Gastroesophageal sphincter (tissue), 4 donors: ENCODE measurements around the gene RIPOR3. TPM values are rescaled to one million over a fixed set of nuclear protein-coding genes. Genes with fewer than 3 reads are reported as not detected.
A peak's percentile ranks its signal among the peaks of the same experiment; 100 is the strongest.
"Not testable (repeated sequence)": the region's sequence is repeated elsewhere in the genome, so short reads cannot be mapped to it uniquely, and the experiment has no call there.

ENCODE experiments used
- ATAC-seq: fragments of 150-250 bp; one replicate; pipeline ENCODE4 v1.9.1; 2016; ENCODE audit warnings: mild to moderate bottlenecking, moderate library complexity
- H3K27ac ChIP-seq, 4 donors: fragments of 200-600 bp; sonication (generic) in 3 of 4; 1 replicate in 3 of 4; 2 replicates in 1 of 4; pipeline ENCODE4 v1.5.1; 2016 to 2019
- H3K27me3 ChIP-seq: fragments of 200-600 bp; sonication (generic); one replicate; pipeline ENCODE4 v1.5.1; 2019
- H3K36me3 ChIP-seq, 2 donors: fragments of 200-600 bp; sonication (generic); one replicate each; pipeline ENCODE4 v1.5.1; 2019; ENCODE audit warnings: control low read depth in 1 of 2
- H3K4me1 ChIP-seq, 3 donors: fragments of 200-600 bp; sonication (generic); 1 replicate in 2 of 3; 2 replicates in 1 of 3; pipeline ENCODE4 v1.5.1; 2016 to 2019; ENCODE audit warnings: control low read depth in 2 of 3
- H3K4me3 ChIP-seq, 2 donors: fragments of 200-600 bp; sonication (generic); one replicate each; pipeline ENCODE4 v1.5.1; 2019; ENCODE audit warnings: mild to moderate bottlenecking in 1 of 2, moderate library complexity in 1 of 2
- H3K9me3 ChIP-seq, 3 donors: fragments of 200-600 bp; sonication (generic); one replicate each; pipeline ENCODE4 v1.5.1; 2017 to 2019; ENCODE audit warnings: control low read depth in 2 of 3
- CTCF ChIP-seq, 4 experiments: fragments of 200-600 bp in 2 of 4; fragments of 450-650 bp in 2 of 4; sonication (generic) in 1 of 4; IDR thresholded peaks; one replicate each; pipeline ENCODE4 v1.5.1; 2017 to 2019; ENCODE audit warnings: antibody characterized with exemption in 4 of 4, mild to moderate bottlenecking in 2 of 4, moderate library complexity in 2 of 4
- EP300 ChIP-seq: sonication (generic); formaldehyde crosslinking; IDR thresholded peaks from one replicate; pipeline ENCODE4 v1.6.1; 2017; ENCODE audit warnings: antibody characterized with exemption, mild to moderate bottlenecking
- POLR2A ChIP-seq, 2 donors: fragments of 450-650 bp; IDR thresholded peaks; one replicate each; pipeline ENCODE4 v1.6.1; 2017; ENCODE audit warnings: antibody characterized with exemption in 2 of 2, mild to moderate bottlenecking in 2 of 2, moderate library complexity in 1 of 2
- POLR2AphosphoS5 ChIP-seq: sonication (generic); formaldehyde crosslinking; IDR thresholded peaks from one replicate; pipeline ENCODE4 v1.6.1; 2017; ENCODE audit warnings: antibody characterized with exemption
- WGBS, 2 donors: methylation state at CpG; one replicate each; pipeline ENCODE4 v1.1.5; 2018; ENCODE audit warnings: low coverage in 1 of 2; 5-methylcytosine and 5-hydroxymethylcytosine counted together
- total RNA-seq, 4 donors: library from RNA; depleted of rRNA; stranded (reverse); fragments of >200 nt; gene quantifications; one replicate each; pipeline ENCODE4 v1.1.0, GENCODE V29; 2016

Gene RIPOR3
- total RNA-seq, 4 donors from 2014 or later = 8.2 to 24.1 (median 12.9) TPM

GRCh38 chr20:50671626-50672025 lies 19.7 kb downstream of the RIPOR3 start:
- no peaks in the 10 kb centered on the region for H3K9me3 ChIP-seq
- TF ChIP-seq POLR2A (IDR thresholded peaks at IDR 0.05) (no peak), EP300 (no peak), CTCF (IDR thresholded peaks at IDR 0.05) (no peak), POLR2AphosphoS5 (no peak)
- H3K4me3 ChIP-seq = no peak overlapping the region
- no peaks in the 10 kb centered on the region for H3K27me3 ChIP-seq
- 92 to 100% methylated on average over 2 to 3 of the region's 3 CpGs for WGBS, 2 donors
- no peak for ATAC-seq
- peaks cover 0 to 9% (median 0%) of the 10 kb centered on the region in 3 donors for H3K4me1 ChIP-seq
- H3K27ac ChIP-seq = no peak overlapping the region
- H3K36me3 ChIP-seq = no peaks in the 10 kb centered on the region

- 56 to 61% methylated on average over 3 of the region's 3 CpGs for WGBS, 2 donors
Measured at GRCh38 chr20:50671010-50671409, 20.3 kb downstream of the RIPOR3 start.

GRCh38 chr20:50670126-50670862 lies 21.0 kb downstream of the RIPOR3 start:
- Histone ChIP-seq H3K4me3 (no peak overlapping the region), H3K27ac (no peak overlapping the region), H3K9me3 (no peaks in the 10 kb centered on the region), H3K27me3 (no peaks in the 10 kb centered on the region), H3K4me1 (peaks cover 0 to 9% (median 0%) of the 10 kb centered on the region in 3 donors), H3K36me3 (no peaks in the 10 kb centered on the region)
- TF ChIP-seq POLR2A (IDR thresholded peaks at IDR 0.05) (no peak), CTCF (IDR thresholded peaks at IDR 0.05) (no peak), POLR2AphosphoS5 (no peak), EP300 (no peak)
- WGBS, 2 donors = 92 to 96% methylated on average over 5 to 7 of the region's 12 CpGs
- no peak for ATAC-seq

More at GRCh38 chr20:50671010-50671409, 20.3 kb downstream of the RIPOR3 start:
- ATAC-seq, H3K9me3 ChIP-seq, H3K4me3 ChIP-seq, H3K27ac ChIP-seq, H3K36me3 ChIP-seq, H3K4me1 ChIP-seq, H3K27me3 ChIP-seq: not testable (repeated sequence)

GRCh38 chr20:50668798-50669197 lies 22.5 kb downstream of the RIPOR3 start:
- no peak overlapping the region for H3K4me3 ChIP-seq
- no peaks in the 10 kb centered on the region for H3K27me3 ChIP-seq
- H3K36me3 ChIP-seq = no peaks in the 10 kb centered on the region
- ATAC-seq = no peak
- 93% methylated on average over 4 of the region's 4 CpGs; no CpG with 5 or more reads in 1 of the 2 donors for WGBS, 2 donors
- no peak overlapping the region for H3K27ac ChIP-seq
- peaks cover 0 to 4% (median 0%) of the 10 kb centered on the region in 3 donors for H3K4me1 ChIP-seq
- no peak for TF ChIP-seq POLR2A (IDR thresholded peaks at IDR 0.05)
- no peak for TF ChIP-seq CTCF (IDR thresholded peaks at IDR 0.05)
- TF ChIP-seq POLR2AphosphoS5 = no peak
- TF ChIP-seq EP300 = no peak
- H3K9me3 ChIP-seq = no peaks in the 10 kb centered on the region

GRCh38 chr20:50668326-50668725 lies 23.0 kb downstream of the RIPOR3 start:
- TF ChIP-seq POLR2A (IDR thresholded peaks at IDR 0.05) (no peak), EP300 (no peak)
- 100% methylated on average over 2 to 3 of the region's 6 CpGs for WGBS, 2 donors
- H3K9me3 ChIP-seq = no peaks in the 10 kb centered on the region
- peak overlapping the region in 1 of 4 donors; percentile 20 for H3K27ac ChIP-seq
- H3K27me3 ChIP-seq = no peaks in the 10 kb centered on the region
- no peak for ATAC-seq
- no peak overlapping the region for H3K4me3 ChIP-seq
- no peaks in the 10 kb centered on the region for H3K36me3 ChIP-seq
- H3K4me1 ChIP-seq = no peaks in the 10 kb centered on the region

GRCh38 chr20:50666709-50667298 lies 24.5 kb downstream of the RIPOR3 start:
- Histone ChIP-seq H3K27me3 (no peaks in the 10 kb centered on the region), H3K4me3 (no peak overlapping the region), H3K4me1 (peaks cover 0 to 3% (median 2%) of the 10 kb centered on the region in 3 donors), H3K9me3 (no peaks in the 10 kb centered on the region), H3K27ac (no peak overlapping the region), H3K36me3 (no peaks in the 10 kb centered on the region)
- TF ChIP-seq CTCF (IDR thresholded peaks at IDR 0.05) (no peak), EP300 (no peak), POLR2A (IDR thresholded peaks at IDR 0.05) (no peak), POLR2AphosphoS5 (no peak)
- ATAC-seq = no peak
- WGBS, 2 donors = 83 to 89% methylated on average over 6 to 9 of the region's 9 CpGs
